Measurements from ENCODE around the gene INAFM2. TPM values are rescaled to one million over a fixed set of nuclear protein-coding genes. Genes with fewer than 3 reads are reported as not detected.

The INAFM2 gene
- total RNA-seq, 1 donor from 2014 or later: 12.0 TPM

Other genes with a start within 250 kb of the INAFM2 start
- gene BMF, start 214.8 kb upstream of the INAFM2 start, total RNA-seq: 9.6 and 12.4 TPM in 2 replicates
- 49.9 and 54.8 TPM in 2 replicates for gene BUB1B, start 162.6 kb upstream of the INAFM2 start, total RNA-seq
- 0.22 and 0.37 TPM in 2 replicates for gene PAK6, start 84.6 kb upstream of the INAFM2 start, total RNA-seq
- gene ANKRD63, start 40.6 kb upstream of the INAFM2 start, total RNA-seq: not detected in 2 replicates
- gene PLCB2, start 15.8 kb upstream of the INAFM2 start, total RNA-seq: 178 TPM in 2 replicates
- gene CCDC9B, start 17.2 kb downstream of the INAFM2 start, total RNA-seq: 0.39 and 0.66 TPM in 2 replicates
- gene PHGR1, start 27.3 kb downstream of the INAFM2 start, total RNA-seq: not detected in 2 replicates
- gene DISP2, start 34.5 kb downstream of the INAFM2 start, total RNA-seq: 0.22 and 1.0 TPM in 2 replicates
- gene KNSTRN, start 59.0 kb downstream of the INAFM2 start, total RNA-seq: 38.0 and 42.7 TPM in 2 replicates
- 39.0 and 41.4 TPM in 2 replicates for gene IVD, start 82.1 kb downstream of the INAFM2 start, total RNA-seq
- gene BAHD1, start 117.3 kb downstream of the INAFM2 start, total RNA-seq: 25.4 and 27.3 TPM in 2 replicates
- 11.5 and 12.2 TPM in 2 replicates for gene CHST14, start 147.3 kb downstream of the INAFM2 start, total RNA-seq
- gene CCDC32, start 241.3 kb downstream of the INAFM2 start, total RNA-seq: 34.9 and 37.1 TPM in 2 replicates
- gene RPUSD2, start 245.6 kb downstream of the INAFM2 start, total RNA-seq: 11.8 and 13.0 TPM in 2 replicates

Measured in T-helper 1 cell treated with Interleukin-12 subunit alpha and Interleukin-12 subunit beta and Interleukin-4 antibody, amounts not matched to agents 30 ng/mL and 1 ng/mL, for 36 hours (primary cell).